MM.1S (cell line): ENCODE data around the gene PRPS2.

Experiments used
- CTCF ChIP-seq: fragments of 300-600 bp; sonication (generic); IDR thresholded peaks from 2 replicates; pipeline ENCODE4 v1.5.1; 2016; ENCODE audit warnings: antibody characterized with exemption, low read length, mixed read lengths
- EZH2 ChIP-seq: fragments of 300-600 bp; sonication (generic); optimal IDR thresholded peaks from 2 replicates; pipeline ENCODE3; 2017; ENCODE audit warnings: low read depth, mild to moderate bottlenecking, antibody characterized with exemption, low read length, mixed read lengths
- EZH2phosphoT487 ChIP-seq: fragments of 300-600 bp; sonication (generic); IDR thresholded peaks from 2 replicates; pipeline ENCODE4 v1.6.1; 2018; ENCODE audit warnings: antibody characterized with exemption, low read length

DNA sequence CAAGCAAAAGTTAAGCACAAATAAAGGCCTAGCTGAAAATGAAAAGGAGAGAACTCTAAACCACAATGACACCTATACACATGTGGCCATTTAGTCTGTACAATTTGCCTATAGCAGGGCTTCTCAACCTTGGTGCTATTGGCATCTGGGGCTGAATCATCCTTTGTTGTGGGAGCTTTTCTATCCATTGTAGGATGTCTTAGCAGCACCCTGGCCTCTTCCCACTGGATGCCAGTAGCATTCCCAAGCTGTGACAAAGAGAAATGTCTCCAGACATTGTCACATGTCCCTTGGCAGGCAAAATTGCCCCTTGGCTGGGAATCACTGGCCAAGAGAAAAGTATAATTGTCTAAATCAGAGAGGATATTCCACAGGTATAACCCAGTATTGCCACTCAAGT lies 13.5 kb upstream of the PRPS2 start:
- no peak for TF ChIP-seq CTCF
- no peak for TF ChIP-seq EZH2
- TF ChIP-seq EZH2phosphoT487 = no peak
